ENCODE measurements around the gene CYP4Z1. TPM values are rescaled to one million over a fixed set of nuclear protein-coding genes. Genes with fewer than 3 reads are reported as not detected.
"Not testable (repeated sequence)": the region's sequence is repeated elsewhere in the genome, so short reads cannot be mapped to it uniquely, and the experiment has no call there.

Gene CYP4Z1
- total RNA-seq, 1 donor from 2014 or later: 1.0 TPM

DNA sequence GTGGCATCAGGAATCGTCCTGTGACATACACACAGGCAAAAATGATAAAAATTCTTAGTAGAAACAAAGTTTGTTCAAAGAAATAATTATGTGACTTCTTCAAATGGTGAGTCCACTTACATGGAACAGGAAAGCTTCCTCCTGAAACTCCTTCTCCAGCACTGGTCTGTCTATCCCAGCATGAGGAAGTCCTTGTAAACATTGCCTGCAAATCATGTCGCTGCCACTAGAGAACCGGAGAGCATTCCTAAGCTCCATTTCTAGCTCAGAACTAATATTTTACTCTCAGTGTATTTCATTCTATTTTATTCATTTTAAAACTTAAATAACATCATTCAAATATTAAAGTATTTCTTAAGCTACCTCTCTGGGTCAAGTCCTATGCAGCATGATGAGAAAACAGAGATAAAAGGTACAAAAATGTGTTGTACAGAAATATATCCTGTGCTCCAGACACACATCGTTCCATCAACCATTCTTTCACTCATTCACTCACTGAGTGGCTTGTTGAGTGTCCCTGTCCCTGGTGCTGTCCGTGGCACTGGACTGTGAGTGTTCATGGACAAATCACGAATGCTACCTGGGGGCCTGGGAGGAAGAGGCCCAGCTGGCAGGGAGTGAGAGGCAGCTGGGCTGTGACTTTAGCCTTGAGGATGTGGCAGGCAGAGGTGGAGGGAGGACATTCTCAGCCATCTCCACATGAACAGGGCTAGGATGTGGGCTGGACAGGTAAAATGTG lies 80.2 kb downstream of the CYP4Z1 start:
- Histone ChIP-seq H3K9ac (ENCODE audit: low read depth in 1 of 3, low read length in 3 of 3) (no peak overlapping the region), H3K27me3 (ENCODE audit: control insufficient read depth in 3 of 3, insufficient read depth in 3 of 3, low read length in 3 of 3) (peaks cover 0 to 2% (median 0%) of the 10 kb centered on the region in 3 donors), H3K27ac (ENCODE audit: low read depth, low read length) (no peak overlapping the region), H3K4me1 (ENCODE audit: control insufficient read depth in 3 of 3, insufficient read depth in 3 of 3, low read length in 3 of 3) (no peaks in the 10 kb centered on the region), H3K9me3 (ENCODE audit: control insufficient read depth in 3 of 3, low read length in 3 of 3) (no peaks in the 10 kb centered on the region), H3K4me3 (ENCODE audit: low read length in 3 of 3) (no peak overlapping the region), H3K36me3 (ENCODE audit: control insufficient read depth in 3 of 3, insufficient read depth in 3 of 3, low read length in 3 of 3) (no peaks in the 10 kb centered on the region)

- H3K9ac ChIP-seq (ENCODE audit: low read depth in 1 of 3, low read length in 3 of 3); H3K4me3 ChIP-seq (ENCODE audit: low read length in 3 of 3); H3K27ac ChIP-seq (ENCODE audit: low read depth, low read length); H3K27me3 ChIP-seq (ENCODE audit: control insufficient read depth in 3 of 3, insufficient read depth in 3 of 3, low read length in 3 of 3); H3K4me1 ChIP-seq (ENCODE audit: control insufficient read depth in 3 of 3, insufficient read depth in 3 of 3, low read length in 3 of 3); H3K9me3 ChIP-seq (ENCODE audit: control insufficient read depth in 3 of 3, low read length in 3 of 3); H3K36me3 ChIP-seq (ENCODE audit: control insufficient read depth in 3 of 3, insufficient read depth in 3 of 3, low read length in 3 of 3): not testable (repeated sequence)
Measured at GRCh38 chr1:47149162-47149561, 82.1 kb downstream of the CYP4Z1 start.

GRCh38 chr1:47156457-47156856 lies 89.4 kb downstream of the CYP4Z1 start:
- not testable (repeated sequence) for H3K9me3 ChIP-seq (ENCODE audit: control insufficient read depth in 3 of 3, low read length in 3 of 3); H3K36me3 ChIP-seq (ENCODE audit: control insufficient read depth in 3 of 3, insufficient read depth in 3 of 3, low read length in 3 of 3); H3K27me3 ChIP-seq (ENCODE audit: control insufficient read depth in 3 of 3, insufficient read depth in 3 of 3, low read length in 3 of 3); H3K27ac ChIP-seq (ENCODE audit: low read depth, low read length); H3K4me1 ChIP-seq (ENCODE audit: control insufficient read depth in 3 of 3, insufficient read depth in 3 of 3, low read length in 3 of 3); H3K4me3 ChIP-seq (ENCODE audit: low read length in 3 of 3); H3K9ac ChIP-seq (ENCODE audit: low read depth in 1 of 3, low read length in 3 of 3)

DNA sequence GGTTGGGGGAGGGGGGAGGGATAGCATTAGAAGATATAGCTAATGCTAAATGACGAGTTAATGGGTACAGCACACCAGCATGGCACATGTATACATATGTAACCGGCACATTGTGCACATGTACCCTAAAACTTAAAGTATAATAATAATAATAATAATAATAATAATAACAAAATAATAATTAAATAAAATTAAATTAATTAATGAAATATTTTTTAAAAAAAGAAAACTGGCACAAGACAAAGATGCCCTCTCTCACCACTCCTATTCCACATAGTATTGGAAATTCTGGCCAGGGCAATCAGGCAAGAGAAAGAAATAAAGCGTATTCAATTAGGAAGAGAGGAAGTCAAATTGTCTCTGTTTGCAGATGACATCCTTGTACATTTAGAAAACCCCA lies 90.9 kb downstream of the CYP4Z1 start:
- not testable (repeated sequence) for H3K9ac ChIP-seq (ENCODE audit: low read depth in 1 of 3, low read length in 3 of 3); H3K9me3 ChIP-seq (ENCODE audit: control insufficient read depth in 3 of 3, low read length in 3 of 3); H3K27ac ChIP-seq (ENCODE audit: low read depth, low read length); H3K36me3 ChIP-seq (ENCODE audit: control insufficient read depth in 3 of 3, insufficient read depth in 3 of 3, low read length in 3 of 3); H3K27me3 ChIP-seq (ENCODE audit: control insufficient read depth in 3 of 3, insufficient read depth in 3 of 3, low read length in 3 of 3); H3K4me3 ChIP-seq (ENCODE audit: low read length in 3 of 3); H3K4me1 ChIP-seq (ENCODE audit: control insufficient read depth in 3 of 3, insufficient read depth in 3 of 3, low read length in 3 of 3)

DNA sequence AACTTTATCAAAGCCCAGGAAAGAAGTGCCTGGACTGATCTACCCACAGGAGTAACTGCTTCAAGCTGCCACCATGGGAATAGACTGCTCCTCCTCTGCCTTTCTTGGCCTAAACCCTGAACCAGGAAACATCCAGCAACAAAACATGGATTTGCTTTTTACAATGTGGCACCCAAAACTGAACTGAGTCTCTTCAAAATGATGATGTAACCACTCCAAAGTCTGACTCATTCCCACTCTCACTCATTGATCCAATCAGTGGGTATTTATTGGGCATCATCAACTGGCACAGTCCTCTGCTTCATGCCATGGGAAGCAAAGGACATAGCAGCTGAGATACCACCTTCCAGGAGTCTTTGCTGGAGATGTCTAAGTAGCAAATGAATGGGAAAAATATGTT lies 93.7 kb downstream of the CYP4Z1 start:
- Histone ChIP-seq H3K4me3 (ENCODE audit: low read length in 3 of 3) (no peak overlapping the region), H3K9me3 (ENCODE audit: control insufficient read depth in 3 of 3, low read length in 3 of 3) (no peaks in the 10 kb centered on the region), H3K4me1 (ENCODE audit: control insufficient read depth in 3 of 3, insufficient read depth in 3 of 3, low read length in 3 of 3) (no peaks in the 10 kb centered on the region), H3K36me3 (ENCODE audit: control insufficient read depth in 3 of 3, insufficient read depth in 3 of 3, low read length in 3 of 3) (no peaks in the 10 kb centered on the region), H3K27me3 (ENCODE audit: control insufficient read depth in 3 of 3, insufficient read depth in 3 of 3, low read length in 3 of 3) (no peaks in the 10 kb centered on the region), H3K9ac (ENCODE audit: low read depth in 1 of 3, low read length in 3 of 3) (no peak overlapping the region), H3K27ac (ENCODE audit: low read depth, low read length) (no peak overlapping the region)

DNA sequence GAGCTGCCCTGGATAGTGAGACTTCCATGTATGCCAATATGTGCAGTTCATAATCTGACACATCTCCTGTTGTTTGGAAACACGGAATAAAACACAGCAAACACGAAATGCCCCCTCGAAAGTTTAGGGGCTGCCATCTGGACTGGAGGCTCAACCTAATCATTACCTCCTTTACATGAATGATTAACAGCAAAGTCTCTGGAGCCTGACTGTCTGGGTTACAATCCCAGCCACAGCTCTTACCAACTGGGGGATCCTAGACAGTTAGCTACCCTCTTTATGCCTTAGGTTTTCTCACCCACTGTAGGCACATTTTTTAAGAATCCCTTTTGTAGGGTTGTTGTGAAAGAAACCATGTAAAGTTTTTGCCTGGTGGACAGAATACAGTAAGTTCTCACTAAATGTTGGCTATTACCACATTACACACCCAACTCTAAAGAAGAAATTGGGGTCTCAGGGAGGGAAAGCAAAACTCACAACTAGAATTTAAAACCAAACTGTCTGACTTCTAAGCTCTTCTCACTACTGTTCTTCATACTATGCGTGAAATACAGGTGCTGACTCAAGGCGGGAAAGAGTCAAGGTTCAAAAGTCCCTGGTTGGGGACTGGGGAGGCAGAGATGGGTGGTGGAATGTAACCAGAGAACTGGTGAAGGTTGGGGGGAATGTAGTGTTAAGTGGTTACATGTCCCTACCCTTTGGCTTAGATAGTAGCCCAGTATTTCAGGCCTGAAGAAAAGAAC lies 94.4 kb downstream of the CYP4Z1 start:
- Histone ChIP-seq H3K36me3 (ENCODE audit: control insufficient read depth in 3 of 3, insufficient read depth in 3 of 3, low read length in 3 of 3) (no peaks in the 10 kb centered on the region), H3K27ac (ENCODE audit: low read depth, low read length) (no peak overlapping the region), H3K9ac (ENCODE audit: low read depth in 1 of 3, low read length in 3 of 3) (no peak overlapping the region), H3K9me3 (ENCODE audit: control insufficient read depth in 3 of 3, low read length in 3 of 3) (no peaks in the 10 kb centered on the region), H3K4me1 (ENCODE audit: control insufficient read depth in 3 of 3, insufficient read depth in 3 of 3, low read length in 3 of 3) (no peaks in the 10 kb centered on the region), H3K4me3 (ENCODE audit: low read length in 3 of 3) (no peak overlapping the region), H3K27me3 (ENCODE audit: control insufficient read depth in 3 of 3, insufficient read depth in 3 of 3, low read length in 3 of 3) (no peaks in the 10 kb centered on the region)

GRCh38 chr1:47164552-47164951 lies 97.5 kb downstream of the CYP4Z1 start:
- no peaks in the 10 kb centered on the region for H3K36me3 ChIP-seq (ENCODE audit: control insufficient read depth in 3 of 3, insufficient read depth in 3 of 3, low read length in 3 of 3)
- H3K27me3 ChIP-seq (ENCODE audit: control insufficient read depth in 3 of 3, insufficient read depth in 3 of 3, low read length in 3 of 3): no peaks in the 10 kb centered on the region
- no peak overlapping the region for H3K4me3 ChIP-seq (ENCODE audit: low read length in 3 of 3)
- no peaks in the 10 kb centered on the region for H3K9me3 ChIP-seq (ENCODE audit: control insufficient read depth in 3 of 3, low read length in 3 of 3)
- H3K4me1 ChIP-seq (ENCODE audit: control insufficient read depth in 3 of 3, insufficient read depth in 3 of 3, low read length in 3 of 3): no peaks in the 10 kb centered on the region
- H3K27ac ChIP-seq (ENCODE audit: low read depth, low read length): no peak overlapping the region
- no peak overlapping the region for H3K9ac ChIP-seq (ENCODE audit: low read depth in 1 of 3, low read length in 3 of 3)

Other genes starting within 250 kb of the CYP4Z1 start
- under 0.01 TPM for gene CYP4A11, start 125.8 kb upstream of the CYP4Z1 start, total RNA-seq
- gene CYP4X1, start 43.6 kb upstream of the CYP4Z1 start, total RNA-seq: 3.1 TPM
- gene CYP4A22, start 70.2 kb downstream of the CYP4Z1 start, total RNA-seq: not detected
- gene PDZK1IP1, start 122.8 kb downstream of the CYP4Z1 start, total RNA-seq: not detected
- gene TAL1, start 165.0 kb downstream of the CYP4Z1 start, total RNA-seq: 3.1 TPM
- gene STIL, start 246.9 kb downstream of the CYP4Z1 start, total RNA-seq: 4.7 TPM

All from skeletal muscle tissue (tissue), 4 donors.